ENCODE data around the gene ATP13A2.

DNA sequence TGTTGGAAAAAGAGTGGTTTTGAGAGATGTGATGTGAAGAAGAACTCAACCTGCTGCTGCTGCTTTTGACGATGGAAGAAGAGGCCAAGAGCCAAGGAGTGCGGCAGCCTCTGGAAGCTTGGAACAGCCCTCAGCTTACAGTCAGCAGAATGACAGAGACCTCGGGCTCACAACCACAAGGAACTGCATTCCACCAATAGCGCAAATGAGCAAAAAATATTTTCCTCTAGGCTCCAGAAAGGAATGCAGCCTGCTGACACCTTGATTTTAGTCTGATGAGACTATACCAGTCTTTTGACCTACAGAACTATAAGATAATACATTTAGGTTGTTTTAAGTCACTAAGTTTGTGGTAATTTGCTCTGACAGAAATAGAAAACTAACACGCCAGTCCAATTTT, 31.9 kb upstream of the ATP13A2 start:
- TF ChIP-seq, protein P1, sequence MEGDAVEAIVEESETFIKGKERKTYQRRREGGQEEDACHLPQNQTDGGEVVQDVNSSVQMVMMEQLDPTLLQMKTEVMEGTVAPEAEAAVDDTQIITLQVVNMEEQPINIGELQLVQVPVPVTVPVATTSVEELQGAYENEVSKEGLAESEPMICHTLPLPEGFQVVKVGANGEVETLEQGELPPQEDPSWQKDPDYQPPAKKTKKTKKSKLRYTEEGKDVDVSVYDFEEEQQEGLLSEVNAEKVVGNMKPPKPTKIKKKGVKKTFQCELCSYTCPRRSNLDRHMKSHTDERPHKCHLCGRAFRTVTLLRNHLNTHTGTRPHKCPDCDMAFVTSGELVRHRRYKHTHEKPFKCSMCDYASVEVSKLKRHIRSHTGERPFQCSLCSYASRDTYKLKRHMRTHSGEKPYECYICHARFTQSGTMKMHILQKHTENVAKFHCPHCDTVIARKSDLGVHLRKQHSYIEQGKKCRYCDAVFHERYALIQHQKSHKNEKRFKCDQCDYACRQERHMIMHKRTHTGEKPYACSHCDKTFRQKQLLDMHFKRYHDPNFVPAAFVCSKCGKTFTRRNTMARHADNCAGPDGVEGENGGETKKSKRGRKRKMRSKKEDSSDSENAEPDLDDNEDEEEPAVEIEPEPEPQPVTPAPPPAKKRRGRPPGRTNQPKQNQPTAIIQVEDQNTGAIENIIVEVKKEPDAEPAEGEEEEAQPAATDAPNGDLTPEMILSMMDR (IDR thresholded peaks at IDR 0.05): no peak
- TF ChIP-seq, protein P2, sequence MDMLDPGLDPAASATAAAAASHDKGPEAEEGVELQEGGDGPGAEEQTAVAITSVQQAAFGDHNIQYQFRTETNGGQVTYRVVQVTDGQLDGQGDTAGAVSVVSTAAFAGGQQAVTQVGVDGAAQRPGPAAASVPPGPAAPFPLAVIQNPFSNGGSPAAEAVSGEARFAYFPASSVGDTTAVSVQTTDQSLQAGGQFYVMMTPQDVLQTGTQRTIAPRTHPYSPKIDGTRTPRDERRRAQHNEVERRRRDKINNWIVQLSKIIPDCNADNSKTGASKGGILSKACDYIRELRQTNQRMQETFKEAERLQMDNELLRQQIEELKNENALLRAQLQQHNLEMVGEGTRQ (IDR thresholded peaks at IDR 0.05; ENCODE audit: borderline replicate concordance, low read depth, low read length): no peak
- TF ChIP-seq TCF12 (IDR thresholded peaks at IDR 0.05) (no peak), NRF1 (IDR thresholded peaks at IDR 0.05; ENCODE audit: low read depth, low read length) (no peak)
